ENCODE measurements around the gene CSTF1.

CSTF1 gene

DNA sequence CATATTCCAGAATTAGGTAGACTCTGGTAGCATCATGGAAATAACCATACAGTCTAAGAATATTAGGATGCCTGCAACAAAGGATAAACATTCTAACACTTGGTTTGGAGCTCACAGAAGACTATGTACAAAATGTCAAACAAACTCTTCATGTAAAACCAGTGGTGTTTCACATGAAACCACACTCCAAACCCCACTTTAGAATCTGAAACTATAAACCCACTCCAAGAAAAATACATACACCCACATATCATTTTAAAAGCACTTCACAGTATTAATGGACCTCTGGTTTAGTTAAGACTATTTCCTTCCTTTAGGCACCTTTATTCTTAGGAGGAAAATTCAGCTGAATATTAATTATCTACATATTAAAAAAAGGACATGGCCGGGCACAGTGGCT, 10.9 kb upstream of the CSTF1 start:
- Histone ChIP-seq H4K20me1 (ENCODE audit: insufficient read depth, low read length) (no peaks in the 10 kb centered on the region), H3K36me3 (replicated peaks; ENCODE audit: insufficient read depth, low read length) (peaks cover 21% of the 10 kb centered on the region), H3K79me2 (ENCODE audit: low read length) (peaks cover 77% of the 10 kb centered on the region), H3K9ac (ENCODE audit: low read length) (no peak overlapping the region), H3F3A (ENCODE audit: insufficient read depth, low read length) (no peaks in the 10 kb centered on the region), H3K4me1 (ENCODE audit: low read length) (no peaks in the 10 kb centered on the region), H2AFZ (ENCODE audit: low read length) (no peak overlapping the region), H3K27me3 (replicated peaks; ENCODE audit: insufficient read depth, low read length) (no peaks in the 10 kb centered on the region), H3K27ac (ENCODE audit: low read length) (no peak overlapping the region), H3K9me2 (replicated peaks; ENCODE audit: insufficient read depth, low read length) (no peaks in the 10 kb centered on the region), H3K9me3 (replicated peaks; ENCODE audit: insufficient read depth, low read length) (no peaks in the 10 kb centered on the region), H3K4me3 (ENCODE audit: low read length) (no peak overlapping the region), H3K4me2 (ENCODE audit: low read depth, low read length) (no peak overlapping the region)
- no peak for TF ChIP-seq EZH2 (optimal IDR thresholded peaks at IDR 0.05; ENCODE audit: low read depth, low read length)
- no peak for TF ChIP-seq EZH2phosphoT487 (IDR thresholded peaks at IDR 0.05; ENCODE audit: low read length)
- TF ChIP-seq, protein P1, sequence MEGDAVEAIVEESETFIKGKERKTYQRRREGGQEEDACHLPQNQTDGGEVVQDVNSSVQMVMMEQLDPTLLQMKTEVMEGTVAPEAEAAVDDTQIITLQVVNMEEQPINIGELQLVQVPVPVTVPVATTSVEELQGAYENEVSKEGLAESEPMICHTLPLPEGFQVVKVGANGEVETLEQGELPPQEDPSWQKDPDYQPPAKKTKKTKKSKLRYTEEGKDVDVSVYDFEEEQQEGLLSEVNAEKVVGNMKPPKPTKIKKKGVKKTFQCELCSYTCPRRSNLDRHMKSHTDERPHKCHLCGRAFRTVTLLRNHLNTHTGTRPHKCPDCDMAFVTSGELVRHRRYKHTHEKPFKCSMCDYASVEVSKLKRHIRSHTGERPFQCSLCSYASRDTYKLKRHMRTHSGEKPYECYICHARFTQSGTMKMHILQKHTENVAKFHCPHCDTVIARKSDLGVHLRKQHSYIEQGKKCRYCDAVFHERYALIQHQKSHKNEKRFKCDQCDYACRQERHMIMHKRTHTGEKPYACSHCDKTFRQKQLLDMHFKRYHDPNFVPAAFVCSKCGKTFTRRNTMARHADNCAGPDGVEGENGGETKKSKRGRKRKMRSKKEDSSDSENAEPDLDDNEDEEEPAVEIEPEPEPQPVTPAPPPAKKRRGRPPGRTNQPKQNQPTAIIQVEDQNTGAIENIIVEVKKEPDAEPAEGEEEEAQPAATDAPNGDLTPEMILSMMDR (IDR thresholded peaks at IDR 0.05; ENCODE audit: low read length): no peak
- no peak for DNase-seq

DNA sequence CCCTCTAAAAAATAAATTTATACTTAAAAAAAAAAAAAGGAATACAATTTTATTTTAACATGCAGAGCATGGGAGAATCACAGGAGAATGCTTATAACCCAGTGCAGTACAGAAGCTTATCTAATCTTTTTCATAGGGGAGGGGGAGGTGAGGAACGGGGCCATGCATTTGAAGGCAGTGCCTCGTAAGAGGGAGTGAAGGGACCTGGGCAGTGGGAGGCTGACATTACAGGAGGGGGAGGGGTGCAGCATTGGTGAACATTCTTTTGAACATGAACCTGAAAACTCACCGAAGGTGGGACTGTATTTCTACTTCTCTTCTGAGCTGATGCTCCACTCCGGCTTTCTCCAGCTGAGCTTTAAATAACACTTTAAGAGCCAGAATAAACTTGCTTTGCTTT, 9.7 kb upstream of the CSTF1 start:
- TF ChIP-seq EZH2 (optimal IDR thresholded peaks at IDR 0.05; ENCODE audit: low read depth, low read length) (no peak), EZH2phosphoT487 (IDR thresholded peaks at IDR 0.05; ENCODE audit: low read length) (no peak)
- TF ChIP-seq, protein P1 (IDR thresholded peaks at IDR 0.05; ENCODE audit: low read length): no peak
- no peaks in the 10 kb centered on the region for H3K27me3 ChIP-seq (replicated peaks; ENCODE audit: insufficient read depth, low read length)
- H3K9me2 ChIP-seq (replicated peaks; ENCODE audit: insufficient read depth, low read length): no peaks in the 10 kb centered on the region
- peaks cover 74% of the 10 kb centered on the region for H3K79me2 ChIP-seq (ENCODE audit: low read length)
- H2AFZ ChIP-seq (ENCODE audit: low read length): no peak overlapping the region
- peaks cover 25% of the 10 kb centered on the region for H3K36me3 ChIP-seq (replicated peaks; ENCODE audit: insufficient read depth, low read length)
- no peak overlapping the region for H3K9ac ChIP-seq (ENCODE audit: low read length)
- no peaks in the 10 kb centered on the region for H4K20me1 ChIP-seq (ENCODE audit: insufficient read depth, low read length)
- no peak overlapping the region for H3K4me3 ChIP-seq (ENCODE audit: low read length)
- no peak for DNase-seq
- no peaks in the 10 kb centered on the region for H3K9me3 ChIP-seq (replicated peaks; ENCODE audit: insufficient read depth, low read length)
- no peaks in the 10 kb centered on the region for H3F3A ChIP-seq (ENCODE audit: insufficient read depth, low read length)
- no peak overlapping the region for H3K27ac ChIP-seq (ENCODE audit: low read length)
- no peak overlapping the region for H3K4me2 ChIP-seq (ENCODE audit: low read depth, low read length)
- no peaks in the 10 kb centered on the region for H3K4me1 ChIP-seq (ENCODE audit: low read length)

DNA sequence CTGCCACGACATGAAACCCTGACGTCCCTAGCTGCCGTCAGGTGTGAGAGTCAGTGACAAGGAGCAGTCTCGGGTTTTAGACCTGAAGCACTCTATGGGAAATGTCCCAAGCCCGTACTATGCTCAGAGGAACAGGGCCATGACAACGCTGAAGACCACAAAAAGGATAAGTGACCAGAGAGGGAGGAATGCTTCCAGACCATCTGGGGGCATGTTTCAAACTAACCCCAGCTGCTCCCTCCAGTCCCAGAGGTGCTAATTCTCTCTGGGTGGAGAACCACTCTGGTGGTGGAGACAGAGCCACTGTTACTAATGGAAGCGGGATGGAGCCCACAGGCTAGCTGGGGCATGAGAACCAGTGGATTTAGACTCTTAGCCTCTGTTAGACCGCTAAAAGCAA, 9.1 kb upstream of the CSTF1 start:
- H3K9ac ChIP-seq (ENCODE audit: low read length): no peak overlapping the region
- H3K36me3 ChIP-seq (replicated peaks; ENCODE audit: insufficient read depth, low read length): peaks cover 20% of the 10 kb centered on the region
- H3K4me1 ChIP-seq (ENCODE audit: low read length): no peaks in the 10 kb centered on the region
- H3F3A ChIP-seq (ENCODE audit: insufficient read depth, low read length): no peaks in the 10 kb centered on the region
- no peaks in the 10 kb centered on the region for H4K20me1 ChIP-seq (ENCODE audit: insufficient read depth, low read length)
- no peak overlapping the region for H2AFZ ChIP-seq (ENCODE audit: low read length)
- H3K9me3 ChIP-seq (replicated peaks; ENCODE audit: insufficient read depth, low read length): no peaks in the 10 kb centered on the region
- H3K4me2 ChIP-seq (ENCODE audit: low read depth, low read length): no peak overlapping the region
- no peaks in the 10 kb centered on the region for H3K27me3 ChIP-seq (replicated peaks; ENCODE audit: insufficient read depth, low read length)
- no peak overlapping the region for H3K27ac ChIP-seq (ENCODE audit: low read length)
- peaks cover 74% of the 10 kb centered on the region for H3K79me2 ChIP-seq (ENCODE audit: low read length)
- no peaks in the 10 kb centered on the region for H3K9me2 ChIP-seq (replicated peaks; ENCODE audit: insufficient read depth, low read length)
- no peak overlapping the region for H3K4me3 ChIP-seq (ENCODE audit: low read length)
- TF ChIP-seq, protein P1 (IDR thresholded peaks at IDR 0.05; ENCODE audit: low read length): no peak
- no peak for TF ChIP-seq EZH2phosphoT487 (IDR thresholded peaks at IDR 0.05; ENCODE audit: low read length)
- TF ChIP-seq EZH2 (optimal IDR thresholded peaks at IDR 0.05; ENCODE audit: low read depth, low read length): no peak
- DNase-seq: no peak

Measured in MM.1S (cell line).